Keratinocyte (primary cell): Measurements from ENCODE around the gene SLC2A9. TPM values are rescaled to one million over a fixed set of nuclear protein-coding genes. Genes with fewer than 3 reads are reported as not detected.

Experiments
- DNase-seq: peaks from one replicate; pipeline ENCODE4 v3.0.0-alpha.2; 2011; ENCODE audit warnings: low read depth, missing footprints, low spot score
- FAIRE-seq: peaks from 2 replicates; lab custom pipeline; 2011; peaks lifted over from hg19 to GRCh38; lab: Jason Lieb, UNC
- H2AFZ ChIP-seq: 2 replicates; pipeline ENCODE4 v1.6.0; 2012; ENCODE audit warnings: low read length, control low read depth, inconsistent platforms; ENCODE audit not compliant: control insufficient read depth
- H3K27ac ChIP-seq: 2 replicates; pipeline ENCODE4 v1.5.1; 2011; ENCODE audit warnings: low read length; ENCODE audit not compliant: control insufficient read depth, insufficient read depth
- H3K27me3 ChIP-seq: 3 replicates; pipeline ENCODE4 v1.6.0; 2011; ENCODE audit warnings: low read length; ENCODE audit not compliant: control insufficient read depth, insufficient read depth; ENCODE audit errors: extremely low read depth
- H3K36me3 ChIP-seq, 2 experiments: 2 replicates in 1 of 2; 3 replicates in 1 of 2; pipeline ENCODE4 v1.5.1; 2011; ENCODE audit warnings: low read length in 2 of 2, mild to moderate bottlenecking in 1 of 2; ENCODE audit not compliant: control insufficient read depth in 2 of 2, insufficient read depth in 2 of 2; ENCODE audit errors: extremely low read depth in 1 of 2
- H3K4me1 ChIP-seq: 3 replicates; pipeline ENCODE4 v1.5.1; 2011; ENCODE audit warnings: low read length; ENCODE audit not compliant: control insufficient read depth, insufficient read depth; ENCODE audit errors: extremely low read depth
- H3K4me2 ChIP-seq: 3 replicates; pipeline ENCODE4 v1.6.0; 2011; ENCODE audit warnings: low read depth, low read length; ENCODE audit not compliant: control insufficient read depth, insufficient read depth; ENCODE audit errors: extremely low read depth
- H3K4me3 ChIP-seq, 3 experiments: fragments of 200-600 bp in 1 of 3; sonication (generic) in 1 of 3; 2 replicates in 2 of 3; 3 replicates in 1 of 3; pipeline ENCODE4 v1.5.1; 2011 to 2016; ENCODE audit warnings: low read length in 3 of 3, mild to moderate bottlenecking in 3 of 3, control low read depth in 2 of 3, inconsistent platforms in 1 of 3, low read depth in 1 of 3, mixed read lengths in 1 of 3, mixed run types in 1 of 3, moderate library complexity in 1 of 3; ENCODE audit not compliant: control insufficient read depth in 2 of 3, insufficient read depth in 2 of 3; ENCODE audit errors: extremely low read depth in 1 of 3
- H3K79me2 ChIP-seq: 2 replicates; pipeline ENCODE4 v1.6.0; 2012; ENCODE audit warnings: low read length; ENCODE audit not compliant: control insufficient read depth, insufficient read depth
- H3K9ac ChIP-seq: 3 replicates; pipeline ENCODE4 v1.6.0; 2011; ENCODE audit warnings: low read length; ENCODE audit not compliant: control insufficient read depth, insufficient read depth; ENCODE audit errors: extremely low read depth
- H3K9me1 ChIP-seq: 3 replicates; pipeline ENCODE4 v1.6.0; 2011; ENCODE audit warnings: low read length; ENCODE audit not compliant: control insufficient read depth, insufficient read depth; ENCODE audit errors: extremely low read depth
- H3K9me3 ChIP-seq: 2 replicates; pipeline ENCODE4 v1.5.1; 2012; ENCODE audit warnings: low read depth, low read length; ENCODE audit not compliant: control insufficient read depth
- H4K20me1 ChIP-seq: 3 replicates; pipeline ENCODE4 v1.6.0; 2011; ENCODE audit warnings: low read length; ENCODE audit not compliant: control insufficient read depth, insufficient read depth; ENCODE audit errors: extremely low read depth
- CTCF ChIP-seq, 3 experiments: IDR thresholded peaks in 1 of 3; conservative IDR thresholded peaks in 1 of 3; optimal IDR thresholded peaks in 1 of 3; 2 replicates in 2 of 3; 3 replicates in 1 of 3; pipeline versions ENCODE3 to v1.5.1; 2011; ENCODE audit warnings: low read length in 3 of 3, mild to moderate bottlenecking in 3 of 3, moderate library complexity in 2 of 3, control low read depth in 1 of 3, inconsistent platforms in 1 of 3; ENCODE audit not compliant: insufficient read depth in 2 of 3; ENCODE audit errors: extremely low read depth in 1 of 3
- EZH2 ChIP-seq: IDR thresholded peaks from one replicate; pipeline ENCODE4 v1.6.1; 2012; ENCODE audit warnings: inconsistent platforms, mild to moderate bottlenecking, low read length, moderate library complexity
- dilution Hi-C: fragments of 300-500 bp; cut with MboI; formaldehyde crosslinking; loops from one replicate; pipeline ENCODE4 v1.7.0; 2020; ENCODE audit warnings: low sequenced_read_pairs; ENCODE audit not compliant: extremely low pct_ligation_motif_present
- polyA plus RNA-seq, 5 experiments: library from polyadenylated mRNA; depleted of rRNA in 3 of 5; stranded (reverse) in 3 of 5; stranded (forward) in 1 of 5; unstranded in 1 of 5; fragments of >200 nt; gene quantifications; 1 replicate in 1 of 5; 2 replicates in 3 of 5; 3 replicates in 1 of 5; pipeline versions ENCODE4 v1.2.1 to v1.2.3, GENCODE V29; 2011 to 2012; ENCODE audit warnings: missing spikeins in 2 of 5, low read depth in 1 of 5, low replicate concordance in 1 of 5

SLC2A9 gene
- polyA plus RNA-seq, 1 donor (not counting 4 experiments of a cell fraction or from before 2014, with no cell fraction given): 37.3 TPM

DNA sequence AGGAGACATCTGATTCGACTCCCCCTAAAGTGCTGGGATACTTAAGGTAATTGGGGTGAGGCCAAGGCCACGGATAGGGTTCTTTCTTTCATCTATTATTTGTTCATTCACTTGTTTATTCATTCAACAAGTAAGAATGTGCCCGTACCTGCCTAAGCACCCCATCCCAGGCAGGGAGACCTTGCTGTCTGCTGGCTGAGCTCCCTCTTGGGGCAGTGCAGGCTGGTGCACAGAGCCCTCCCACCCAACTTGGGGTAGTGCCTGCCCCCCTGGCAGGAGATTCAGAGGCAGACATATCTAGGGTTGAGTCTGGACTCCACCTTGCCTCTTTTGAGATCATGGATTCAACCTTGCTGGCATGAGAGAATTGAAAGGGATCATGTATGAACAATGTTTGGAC is 144.2 kb downstream of the SLC2A9 start:
- Histone ChIP-seq H2AFZ (no peak overlapping the region), H3K79me2 (no peaks in the 10 kb centered on the region), H3K4me2 (no peak overlapping the region), H3K27ac (no peak overlapping the region), H3K4me1 (no peaks in the 10 kb centered on the region), H3K4me3 (no peak overlapping the region), H3K9me3 (no peaks in the 10 kb centered on the region), H3K27me3 (no peaks in the 10 kb centered on the region), H3K9ac (no peak overlapping the region), H4K20me1 (no peaks in the 10 kb centered on the region), H3K9me1 (no peaks in the 10 kb centered on the region), H3K36me3 (peaks cover 9 to 13% of the 10 kb centered on the region in 2 experiments)
- no peak for TF ChIP-seq EZH2
- no peak for TF ChIP-seq CTCF (optimal IDR thresholded peaks at IDR 0.05 in 1 of 3, IDR thresholded peaks at IDR 0.05 in 1 of 3, conservative IDR thresholded peaks at IDR 0.05 in 1 of 3; ENCODE audit: extremely low read depth in 1 of 3, insufficient read depth in 2 of 3, low read length in 3 of 3)
- no peak for DNase-seq
- dilution Hi-C loops: no loop called here
- no peak for FAIRE-seq

GRCh38 chr4:9875516-9875915 is 145.8 kb downstream of the SLC2A9 start:
- TF ChIP-seq EZH2 (no peak), CTCF (optimal IDR thresholded peaks at IDR 0.05 in 1 of 3, IDR thresholded peaks at IDR 0.05 in 1 of 3, conservative IDR thresholded peaks at IDR 0.05 in 1 of 3; ENCODE audit: extremely low read depth in 1 of 3, insufficient read depth in 2 of 3, low read length in 3 of 3) (no peak)
- no peak overlapping the region for H3K4me3 ChIP-seq
- dilution Hi-C loops: no loop called here

More at GRCh38 chr4:9875516-9875915, 145.8 kb downstream of the SLC2A9 start:
- Histone ChIP-seq H3K79me2 (no peaks in the 10 kb centered on the region), H3K4me1 (no peaks in the 10 kb centered on the region), H3K9ac (no peak overlapping the region), H3K4me2 (no peak overlapping the region), H3K27me3 (no peaks in the 10 kb centered on the region), H3K9me1 (no peaks in the 10 kb centered on the region), H3K36me3 (peaks cover 5 to 9% of the 10 kb centered on the region in 2 experiments), H3K27ac (no peak overlapping the region), H3K9me3 (no peaks in the 10 kb centered on the region), H2AFZ (no peak overlapping the region), H4K20me1 (no peaks in the 10 kb centered on the region)
- DNase-seq (no peak), FAIRE-seq (no peak)
